DND-41 (cell line): ENCODE results near the gene MICOS13.

ENCODE experiments used
- ATAC-seq: fragments of 200-7000 bp; cut with Tn5 transposase; 3 replicates; pipeline ENCODE4 v1.9.1; 2021; ENCODE audit warnings: low read depth; ENCODE audit not compliant: insufficient read depth
- DNase-seq: peaks from one replicate; pipeline ENCODE4 v3.0.0-alpha.2; 2020
- H2AFZ ChIP-seq: 2 replicates; pipeline ENCODE4 v1.6.0; 2012; ENCODE audit warnings: low read depth, low read length
- H3K27ac ChIP-seq: 2 replicates; pipeline ENCODE4 v1.5.1; 2012; ENCODE audit warnings: low read length, inconsistent platforms
- H3K27me3 ChIP-seq: fragments of 200-600 bp; sonication (generic); 2 replicates; pipeline ENCODE4 v1.6.0; 2012; ENCODE audit warnings: low read length, mild to moderate bottlenecking, inconsistent platforms; ENCODE audit not compliant: insufficient read depth, poor library complexity
- H3K36me3 ChIP-seq: 2 replicates; pipeline ENCODE4 v1.5.1; 2012; ENCODE audit warnings: low read length, inconsistent platforms; ENCODE audit not compliant: insufficient read depth
- H3K4me1 ChIP-seq: 2 replicates; pipeline ENCODE4 v1.5.1; 2012; ENCODE audit warnings: mild to moderate bottlenecking, low read length; ENCODE audit not compliant: insufficient read depth
- H3K4me2 ChIP-seq: 2 replicates; pipeline ENCODE4 v1.6.0; 2012; ENCODE audit warnings: mild to moderate bottlenecking, moderate library complexity, low read length, inconsistent platforms; ENCODE audit not compliant: insufficient read depth
- H3K4me3 ChIP-seq, 2 experiments: fragments of 200-600 bp in 1 of 2; shearing (Covaris generic) in 1 of 2; 2 replicates each; pipeline ENCODE4 v1.5.1; 2012 to 2016; ENCODE audit warnings: inconsistent platforms in 2 of 2, low read length in 2 of 2, mild to moderate bottlenecking in 2 of 2, low read depth in 1 of 2, moderate library complexity in 1 of 2
- H3K79me2 ChIP-seq: 2 replicates; pipeline ENCODE4 v1.6.0; 2012; ENCODE audit warnings: low read length, inconsistent platforms; ENCODE audit not compliant: insufficient read depth
- H3K9ac ChIP-seq: 2 replicates; pipeline ENCODE4 v1.6.0; 2012; ENCODE audit warnings: low read depth, mild to moderate bottlenecking, inconsistent platforms, low read length, moderate library complexity
- H3K9me3 ChIP-seq: 2 replicates; pipeline ENCODE4 v1.5.1; 2012; ENCODE audit warnings: low read length, moderate library complexity, mild to moderate bottlenecking, inconsistent platforms; ENCODE audit not compliant: insufficient read depth, severe bottlenecking
- H4K20me1 ChIP-seq: 2 replicates; pipeline ENCODE4 v1.6.0; 2012; ENCODE audit warnings: low read length; ENCODE audit not compliant: insufficient read depth
- CTCF ChIP-seq: IDR thresholded peaks from 2 replicates; pipeline ENCODE4 v1.5.1; 2012; ENCODE audit warnings: borderline replicate concordance, low read length, moderate library complexity, mild to moderate bottlenecking; ENCODE audit not compliant: poor library complexity, severe bottlenecking; ENCODE audit errors: extremely low read depth
- EZH2 ChIP-seq: IDR thresholded peaks from 3 replicates; pipeline ENCODE4 v1.6.1; 2012; ENCODE audit warnings: borderline replicate concordance, low read depth, mild to moderate bottlenecking, moderate library complexity, low read length, inconsistent platforms; ENCODE audit not compliant: severe bottlenecking

MICOS13 gene

GRCh38 chr19:5719274-5719960 lies 39.1 kb upstream of the MICOS13 start:
- Histone ChIP-seq H4K20me1 (peaks cover 37% of the 10 kb centered on the region), H3K79me2 (peaks cover 51% of the 10 kb centered on the region), H3K4me2 (peak overlapping the region; percentile 79), H3K9me3 (no peaks in the 10 kb centered on the region), H3K27ac (peak overlapping the region; percentile 98), H3K4me1 (peaks cover 38% of the 10 kb centered on the region), H3K9ac (peak overlapping the region; percentile 86), H3K4me3 (peak overlapping the region; percentile 73 to 81), H3K36me3 (peaks cover 23% of the 10 kb centered on the region), H3K27me3 (no peaks in the 10 kb centered on the region), H2AFZ (peak overlapping the region; percentile 97)
- no peak for DNase-seq
- TF ChIP-seq CTCF (no peak), EZH2 (no peak)
- 0 out of 3 replicates have a peak, but pooled peaks have one; percentile 0 for ATAC-seq

- Histone ChIP-seq H3K4me1 (peaks cover 38% of the 10 kb centered on the region), H3K79me2 (peaks cover 57% of the 10 kb centered on the region)
- peak; percentile 69 for DNase-seq
Observed at GRCh38 chr19:5718579-5719273, 38.4 kb upstream of the MICOS13 start.

GRCh38 chr19:5718037-5718578 lies 37.8 kb upstream of the MICOS13 start:
- H4K20me1 ChIP-seq = peaks cover 48% of the 10 kb centered on the region
- H3K4me2 ChIP-seq = peak overlapping the region; percentile 79
- H3K9ac ChIP-seq = peak overlapping the region; percentile 86
- no peaks in the 10 kb centered on the region for H3K27me3 ChIP-seq
- TF ChIP-seq EZH2 = no peak
- no peak for TF ChIP-seq CTCF
- H3K9me3 ChIP-seq = no peaks in the 10 kb centered on the region
- peaks cover 35% of the 10 kb centered on the region for H3K36me3 ChIP-seq
- peak overlapping the region; percentile 98 for H3K27ac ChIP-seq
- ATAC-seq (no peak), DNase-seq (no peak)
- H3K79me2 ChIP-seq = peaks cover 62% of the 10 kb centered on the region
- peak overlapping the region; percentile 73 to 81; a peak in 3 of 4 replicates for H3K4me3 ChIP-seq
- peaks cover 38% of the 10 kb centered on the region for H3K4me1 ChIP-seq
- H2AFZ ChIP-seq = no peak overlapping the region

More at GRCh38 chr19:5718579-5719273, 38.4 kb upstream of the MICOS13 start:
- peaks cover 29% of the 10 kb centered on the region for H3K36me3 ChIP-seq
- peak; percentile 10; the same call in 1 of the 3 replicates for ATAC-seq
- no peak overlapping the region for H2AFZ ChIP-seq
- H3K27me3 ChIP-seq = no peaks in the 10 kb centered on the region
- peak overlapping the region; percentile 73 to 81 for H3K4me3 ChIP-seq
- no peaks in the 10 kb centered on the region for H3K9me3 ChIP-seq
- no peak for TF ChIP-seq EZH2
- no peak for TF ChIP-seq CTCF
- H3K4me2 ChIP-seq = peak overlapping the region; percentile 79
- H3K9ac ChIP-seq = peak overlapping the region; percentile 86
- H3K27ac ChIP-seq = peak overlapping the region; percentile 98
- H4K20me1 ChIP-seq = peaks cover 42% of the 10 kb centered on the region
